ENCODE data around the gene DISC1. TPM values are rescaled to one million over a fixed set of nuclear protein-coding genes. Genes with fewer than 3 reads are reported as not detected.

The DISC1 gene
- total and polyA plus RNA-seq, 2 donors (not counting 1 experiment from before 2014, with no cell fraction given) = 2.7 to 4.3 TPM

DNA sequence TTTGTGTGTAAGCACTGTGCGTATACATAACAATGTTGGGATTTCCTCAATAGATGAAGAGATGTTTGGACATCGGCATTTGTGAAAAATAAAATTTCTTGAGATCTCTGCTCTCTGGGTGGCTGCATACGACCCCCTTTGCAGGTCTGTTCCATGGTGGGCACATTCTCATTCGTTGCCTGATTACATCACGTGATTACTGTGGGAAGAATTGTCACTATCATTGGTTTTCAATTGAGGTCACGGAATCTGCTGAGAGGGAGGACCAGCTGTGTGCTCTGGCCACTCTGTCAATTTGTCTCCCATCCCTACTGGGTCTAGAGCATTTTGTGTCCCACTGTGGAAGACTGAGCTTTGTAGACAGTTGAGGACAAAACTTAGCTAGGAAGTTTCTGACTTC, 81.8 kb downstream of the DISC1 start:
- Histone ChIP-seq H3K36me3 (replicated peaks in 1 of 2; ENCODE audit: control extremely low read depth in 1 of 2, control insufficient read depth in 1 of 2, extremely low read depth in 1 of 2, insufficient read depth in 2 of 2, low read length in 1 of 2) (no peaks in the 10 kb centered on the region), H3K27me3 (replicated peaks in 1 of 4; ENCODE audit: control extremely low read depth in 1 of 4, control insufficient read depth in 3 of 4, insufficient read depth in 4 of 4, low read length in 3 of 4) (peaks cover 0 to 14% (median 0%) of the 10 kb centered on the region in 4 experiments), H3K4me1 (ENCODE audit: control insufficient read depth in 2 of 2, insufficient read depth in 2 of 2, low read length in 2 of 2) (peaks cover 0 to 3% of the 10 kb centered on the region in 2 donors), H2AFZ (ENCODE audit: insufficient read depth, low read depth, low read length, poor library complexity, severe bottlenecking) (no peak overlapping the region), H3K4me2 (replicated peaks; ENCODE audit: low read depth, low read length, poor library complexity, severe bottlenecking) (no peak overlapping the region), H3K4me3 (ENCODE audit: control extremely low read depth in 1 of 5, extremely low read depth in 1 of 5, insufficient read depth in 1 of 5, low read depth in 2 of 5, low read length in 4 of 5) (no peak overlapping the region), H3K9me3 (ENCODE audit: control extremely low read depth in 1 of 3, control insufficient read depth in 2 of 3, insufficient read depth in 1 of 3, low read length in 2 of 3) (peaks cover 0 to 9% (median 0%) of the 10 kb centered on the region in 3 donors), H4K20me1 (ENCODE audit: control insufficient read depth, insufficient read depth, low read length, poor library complexity, severe bottlenecking) (no peaks in the 10 kb centered on the region), H3K79me2 (ENCODE audit: control insufficient read depth, insufficient read depth, low read length) (no peaks in the 10 kb centered on the region), H3K9ac (ENCODE audit: low read length) (no peak overlapping the region), H3K27ac (ENCODE audit: low read length in 2 of 2) (no peak overlapping the region)
- Mint-ChIP-seq H3K4me3 (no peak overlapping the region), H3K27ac (no peak overlapping the region), H3K4me1 (peaks cover 4% of the 10 kb centered on the region), H3K27me3 (peaks cover 16% of the 10 kb centered on the region), H3K9me3 (ENCODE audit: insufficient read depth) (no peaks in the 10 kb centered on the region)
- ATAC-seq (ENCODE audit: low read depth) (no peak), DNase-seq (no peak)
- TF ChIP-seq, protein P1, sequence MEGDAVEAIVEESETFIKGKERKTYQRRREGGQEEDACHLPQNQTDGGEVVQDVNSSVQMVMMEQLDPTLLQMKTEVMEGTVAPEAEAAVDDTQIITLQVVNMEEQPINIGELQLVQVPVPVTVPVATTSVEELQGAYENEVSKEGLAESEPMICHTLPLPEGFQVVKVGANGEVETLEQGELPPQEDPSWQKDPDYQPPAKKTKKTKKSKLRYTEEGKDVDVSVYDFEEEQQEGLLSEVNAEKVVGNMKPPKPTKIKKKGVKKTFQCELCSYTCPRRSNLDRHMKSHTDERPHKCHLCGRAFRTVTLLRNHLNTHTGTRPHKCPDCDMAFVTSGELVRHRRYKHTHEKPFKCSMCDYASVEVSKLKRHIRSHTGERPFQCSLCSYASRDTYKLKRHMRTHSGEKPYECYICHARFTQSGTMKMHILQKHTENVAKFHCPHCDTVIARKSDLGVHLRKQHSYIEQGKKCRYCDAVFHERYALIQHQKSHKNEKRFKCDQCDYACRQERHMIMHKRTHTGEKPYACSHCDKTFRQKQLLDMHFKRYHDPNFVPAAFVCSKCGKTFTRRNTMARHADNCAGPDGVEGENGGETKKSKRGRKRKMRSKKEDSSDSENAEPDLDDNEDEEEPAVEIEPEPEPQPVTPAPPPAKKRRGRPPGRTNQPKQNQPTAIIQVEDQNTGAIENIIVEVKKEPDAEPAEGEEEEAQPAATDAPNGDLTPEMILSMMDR (IDR thresholded peaks at IDR 0.05) = no peak
- no peak for TF ChIP-seq EZH2 (IDR thresholded peaks at IDR 0.05; ENCODE audit: borderline replicate concordance, insufficient read depth, low read depth, low read length, poor library complexity, severe bottlenecking)
- intact Hi-C loops (cut with micrococcal nuclease) = no loop called here
- POLR2A ChIA-PET = no interaction called here
- 93% methylated on average over 6 of the region's 6 CpGs for WGBS (ENCODE audit: insufficient coverage)
- CTCF ChIA-PET = interaction anchor here (1.2 kb wide), 1 partner anchor 11 kb away, joined by 3 read pairs; no protein-coding TSS in a partner anchor

DNA sequence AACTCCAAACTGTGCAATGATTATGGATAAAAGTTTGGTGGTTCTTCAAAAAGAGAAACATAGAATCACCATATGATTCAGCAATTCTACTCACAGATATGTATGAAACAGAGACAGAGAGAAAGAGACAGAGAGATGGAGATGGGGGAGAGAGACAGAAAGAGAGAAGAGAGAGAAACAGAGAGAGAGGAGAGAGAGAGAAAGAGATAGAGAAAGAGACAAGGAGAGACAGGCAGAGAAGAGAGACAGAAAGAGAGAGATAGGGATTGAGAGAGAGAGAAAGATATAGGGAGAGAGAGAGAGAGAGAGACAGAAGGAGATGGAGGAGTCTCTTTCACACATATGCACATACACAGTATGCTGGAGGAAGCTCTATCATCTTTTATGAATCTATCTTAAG, 87.8 kb downstream of the DISC1 start:
- Histone ChIP-seq H3K4me1 (ENCODE audit: control insufficient read depth in 2 of 2, insufficient read depth in 2 of 2, low read length in 2 of 2) (peaks cover 0 to 3% of the 10 kb centered on the region in 2 donors), H3K4me3 (ENCODE audit: control extremely low read depth in 1 of 5, extremely low read depth in 1 of 5, insufficient read depth in 1 of 5, low read depth in 2 of 5, low read length in 4 of 5) (no peak overlapping the region), H3K79me2 (ENCODE audit: control insufficient read depth, insufficient read depth, low read length) (no peaks in the 10 kb centered on the region), H3K27me3 (replicated peaks in 1 of 4; ENCODE audit: control extremely low read depth in 1 of 4, control insufficient read depth in 3 of 4, insufficient read depth in 4 of 4, low read length in 3 of 4) (peaks cover 0 to 12% (median 0%) of the 10 kb centered on the region in 4 experiments), H3K9ac (ENCODE audit: low read length) (no peak overlapping the region), H3K9me3 (ENCODE audit: control extremely low read depth in 1 of 3, control insufficient read depth in 2 of 3, insufficient read depth in 1 of 3, low read length in 2 of 3) (peaks cover 0 to 9% (median 0%) of the 10 kb centered on the region in 3 donors), H3K27ac (ENCODE audit: low read length in 2 of 2) (no peak overlapping the region), H3K36me3 (replicated peaks in 1 of 2; ENCODE audit: control extremely low read depth in 1 of 2, control insufficient read depth in 1 of 2, extremely low read depth in 1 of 2, insufficient read depth in 2 of 2, low read length in 1 of 2) (no peaks in the 10 kb centered on the region), H2AFZ (ENCODE audit: insufficient read depth, low read depth, low read length, poor library complexity, severe bottlenecking) (no peak overlapping the region), H4K20me1 (ENCODE audit: control insufficient read depth, insufficient read depth, low read length, poor library complexity, severe bottlenecking) (no peaks in the 10 kb centered on the region), H3K4me2 (replicated peaks; ENCODE audit: low read depth, low read length, poor library complexity, severe bottlenecking) (no peak overlapping the region)
- no peak for ATAC-seq (ENCODE audit: low read depth)
- Mint-ChIP-seq H3K4me1 (peaks cover 4% of the 10 kb centered on the region), H3K9me3 (ENCODE audit: insufficient read depth) (no peaks in the 10 kb centered on the region), H3K4me3 (no peak overlapping the region), H3K27me3 (peaks cover 14% of the 10 kb centered on the region), H3K27ac (no peak overlapping the region)
- ChIA-PET POLR2A (no interaction called here), CTCF (no interaction called here)
- DNase-seq = no peak
- TF ChIP-seq EZH2 (IDR thresholded peaks at IDR 0.05; ENCODE audit: borderline replicate concordance, insufficient read depth, low read depth, low read length, poor library complexity, severe bottlenecking) = no peak
- TF ChIP-seq, protein P1 (IDR thresholded peaks at IDR 0.05) = no peak
- intact Hi-C loops (cut with micrococcal nuclease) = no loop called here
